KBM-7 (cell line): ENCODE results near the gene TCEAL3.
A peak's percentile ranks its signal among the peaks of the same experiment; 100 is the strongest.
"Not testable (repeated sequence)": the region's sequence is repeated elsewhere in the genome, so short reads cannot be mapped to it uniquely, and the experiment has no call there.

Experiments
- DNase-seq: peaks from one replicate; pipeline ENCODE4 v3.0.0-alpha.2; 2015
- in situ Hi-C: fragments of 300-500 bp; cut with MboI; formaldehyde crosslinking; loops from 2 replicates; pipeline ENCODE4 v1.14.3; 2020; ENCODE audit warnings: low sequenced_read_pairs, low pct_unique_long_range_greater_than_20kb, mixed read lengths

TCEAL3 gene

DNA sequence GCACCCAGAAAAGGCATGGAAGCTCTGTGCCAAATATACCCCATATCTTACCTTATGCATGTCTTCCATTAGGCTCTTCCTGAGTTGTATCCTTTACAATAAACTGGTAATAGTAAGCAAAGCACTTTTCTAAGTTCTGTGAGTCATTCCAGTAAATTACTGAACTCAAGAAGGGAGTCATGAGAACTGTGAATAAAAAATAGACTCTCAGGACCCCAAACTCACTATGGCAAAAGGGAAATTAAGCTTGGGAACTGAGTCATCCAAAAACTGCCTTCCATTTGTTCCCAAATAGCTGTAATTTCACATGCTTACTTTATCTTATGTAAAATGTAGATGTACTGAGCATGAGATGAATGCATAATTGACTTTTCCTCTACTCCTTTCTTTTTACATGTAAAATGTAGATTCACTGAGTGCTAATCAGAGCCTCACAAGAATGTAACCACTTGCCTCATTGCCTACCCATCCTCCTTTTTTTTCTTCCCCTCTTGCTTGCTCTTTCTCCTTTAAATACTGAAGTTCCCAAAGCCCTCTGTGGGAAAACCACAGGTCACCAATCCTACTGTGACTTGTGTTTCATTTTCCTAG is 8.1 kb downstream of the TCEAL3 start:
- no peak for DNase-seq
- in situ Hi-C loops = no loop called here

- DNase-seq = no peak
- in situ Hi-C loops = no loop called here
These were observed 9.0 kb downstream of the TCEAL3 start for GRCh38 chrX:103616676-103617186.

GRCh38 chrX:103624111-103624510 is 16.3 kb downstream of the TCEAL3 start:
- no peak for DNase-seq
- in situ Hi-C loops = no loop called here

DNA sequence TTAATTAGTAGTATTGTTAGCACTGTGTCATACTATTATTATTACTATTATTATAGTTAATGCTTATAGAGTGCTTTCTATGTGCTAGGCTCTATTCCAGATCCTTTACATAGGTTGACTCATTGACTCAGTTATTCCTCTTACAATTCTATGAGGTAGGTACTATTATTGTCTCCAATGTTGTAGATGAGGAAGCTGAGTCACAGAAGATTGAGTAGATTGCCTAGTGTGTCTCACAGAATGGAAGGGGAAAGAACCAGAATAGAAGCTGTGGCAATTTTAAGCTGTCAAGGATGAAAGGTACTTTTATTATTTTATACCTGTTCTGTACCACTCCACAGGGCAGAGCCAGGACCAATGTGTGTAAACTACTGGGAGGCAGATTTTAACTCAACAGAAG is 19.1 kb downstream of the TCEAL3 start:
- in situ Hi-C loops = no loop called here

DNA sequence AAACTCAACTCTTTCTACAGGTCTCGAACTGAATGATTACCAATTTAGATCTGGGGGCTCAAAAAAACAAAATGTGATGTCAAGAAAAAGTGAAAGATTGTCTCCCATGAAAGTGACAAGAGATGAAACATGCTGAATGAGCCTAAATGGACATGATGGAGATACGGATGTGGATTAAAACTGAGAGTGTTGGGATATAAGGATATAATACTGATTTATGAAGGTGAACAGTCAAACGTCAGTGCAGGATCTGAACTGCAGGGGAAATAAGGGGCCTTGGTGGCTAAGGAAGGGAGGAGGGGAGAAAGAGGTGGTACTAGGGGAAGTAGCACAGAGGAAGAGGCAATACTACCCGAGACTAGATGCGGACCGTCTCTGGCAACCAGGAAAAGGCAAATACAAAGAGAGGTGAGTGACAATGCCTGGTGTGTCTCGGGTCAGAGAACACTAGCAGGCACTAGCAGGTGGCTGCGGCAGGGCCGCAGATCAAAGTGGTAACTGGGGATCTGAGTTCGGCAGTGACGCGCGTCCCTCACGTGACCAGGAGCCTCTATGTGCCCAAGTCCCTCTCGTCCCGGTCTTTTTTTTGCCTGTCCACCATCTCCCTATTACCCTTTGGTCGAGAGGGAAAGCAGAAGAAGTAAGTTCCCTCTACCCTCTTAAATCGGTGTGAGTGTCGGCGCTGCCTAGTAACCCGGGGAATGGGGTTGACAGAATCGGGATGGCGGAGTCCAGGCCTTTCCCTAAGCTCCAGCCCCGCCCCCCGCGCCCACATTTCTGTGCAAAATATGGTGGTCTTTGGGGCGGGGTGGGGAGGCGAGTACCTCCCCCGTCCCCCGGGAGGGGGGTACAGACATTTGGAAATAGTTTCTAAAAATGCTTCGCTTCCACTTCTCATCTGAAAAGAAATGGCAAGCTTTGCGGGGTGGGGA is 20.9 kb downstream of the TCEAL3 start, which contains the start of gene TCEAL1:
TCEAL1 (plus strand) TSS at position 590 of the 932 bp plus-strand sequence. CDS start 942 bp downstream, outside the sequence.
- in situ Hi-C loops = no loop called here
- peak; percentile 66 for DNase-seq

More for the DNA sequence above, 19.1 kb downstream of the TCEAL3 start:
- no peak for DNase-seq

DNA sequence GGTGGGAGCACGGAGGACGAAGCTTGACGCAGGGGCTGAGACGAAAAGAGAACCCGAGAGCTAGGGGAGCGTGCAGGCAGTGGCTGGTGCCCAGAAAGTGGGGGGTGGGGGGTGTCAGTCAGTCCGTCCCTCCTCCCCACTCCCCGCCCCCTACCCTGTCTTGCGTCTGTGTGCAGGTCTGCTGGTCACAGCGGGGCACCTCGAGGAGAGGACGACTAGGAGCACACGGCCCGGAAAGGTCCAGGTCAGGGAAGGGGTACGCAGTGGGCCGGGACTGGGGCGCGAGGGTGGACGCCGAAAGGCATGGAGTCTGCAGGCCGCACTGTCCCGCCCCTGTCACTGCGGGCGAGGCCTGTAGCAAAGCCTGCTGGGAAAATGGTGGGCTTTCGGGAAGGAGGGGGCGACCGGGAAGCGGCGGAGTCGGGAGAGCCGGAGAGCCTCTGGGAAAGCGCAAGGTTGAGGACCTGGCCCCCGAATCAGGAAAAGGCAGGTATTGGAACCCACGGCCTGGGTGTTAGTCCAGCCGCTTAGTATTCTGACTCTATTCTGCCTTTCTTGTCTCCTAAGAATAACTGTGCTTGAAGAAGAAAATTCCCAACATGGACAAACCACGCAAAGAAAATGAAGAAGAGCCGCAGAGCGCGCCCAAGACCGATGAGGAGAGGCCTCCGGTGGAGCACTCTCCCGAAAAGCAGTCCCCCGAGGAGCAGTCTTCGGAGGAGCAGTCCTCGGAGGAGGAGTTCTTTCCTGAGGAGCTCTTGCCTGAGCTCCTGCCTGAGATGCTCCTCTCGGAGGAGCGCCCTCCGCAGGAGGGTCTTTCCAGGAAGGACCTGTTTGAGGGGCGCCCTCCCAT is 21.8 kb downstream of the TCEAL3 start:
- in situ Hi-C loops = no loop called here
- DNase-seq = peak; percentile 68

- in situ Hi-C loops = no loop called here
- DNase-seq = no peak
These were observed 22.4 kb downstream of the TCEAL3 start for GRCh38 chrX:103630171-103630511.

GRCh38 chrX:103631145-103631544 is 23.4 kb downstream of the TCEAL3 start:
- no peak for DNase-seq
- in situ Hi-C loops = no loop called here

DNA sequence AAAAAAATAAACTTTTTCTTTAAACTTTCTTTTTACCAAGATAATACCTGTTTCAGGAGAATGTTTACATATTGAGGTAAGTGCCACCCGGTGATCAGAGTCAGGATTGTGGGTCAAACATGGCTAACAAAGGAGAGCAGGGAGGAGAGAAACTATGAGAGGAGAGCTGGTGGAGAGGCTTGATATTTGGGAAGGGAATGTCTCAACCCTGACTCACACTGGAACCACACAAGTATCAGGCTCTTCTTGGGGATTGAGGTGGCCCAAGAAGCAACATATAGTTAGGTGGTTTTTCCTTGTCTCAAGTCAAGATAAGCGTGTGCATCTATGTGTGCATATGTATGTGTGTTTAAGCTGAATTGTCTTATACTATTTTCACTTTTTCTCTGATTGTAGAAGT is 27.7 kb downstream of the TCEAL3 start:
- in situ Hi-C loops = no loop called here
- no peak for DNase-seq

DNA sequence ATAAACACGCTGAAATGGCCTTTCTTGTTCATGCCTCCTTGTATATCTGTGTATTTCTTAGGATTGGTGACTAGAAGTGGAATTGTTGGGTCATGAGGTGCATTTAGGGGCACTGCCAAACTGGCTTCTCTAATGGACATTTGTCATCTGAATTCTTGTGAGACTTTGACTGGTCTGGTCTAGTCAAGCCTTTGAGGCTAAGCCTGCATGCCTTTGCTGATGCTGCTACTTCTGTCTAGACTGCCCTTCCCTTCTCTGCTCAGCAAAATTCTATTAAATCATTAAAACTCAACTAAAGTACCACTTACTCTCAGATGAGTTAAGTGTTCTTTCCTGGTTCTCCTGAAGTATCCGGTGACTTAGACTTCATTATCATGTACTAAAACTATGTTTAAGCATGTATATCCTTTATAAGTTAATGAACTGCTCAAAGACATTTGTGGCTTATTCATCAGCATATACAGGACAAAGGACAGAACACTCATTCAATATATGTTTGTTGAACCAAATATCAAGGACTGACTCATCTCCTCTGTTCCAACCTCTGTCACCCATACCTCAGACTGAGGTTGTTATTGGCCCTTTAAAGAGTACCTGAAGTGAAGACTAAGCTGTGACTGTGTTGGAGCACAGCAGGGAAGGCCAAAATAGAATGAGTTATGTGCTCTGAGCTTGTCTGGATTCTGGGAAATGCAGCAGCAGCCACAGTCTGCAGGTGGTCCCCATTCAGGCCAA is 30.0 kb downstream of the TCEAL3 start:
- no peak for DNase-seq
- in situ Hi-C loops = no loop called here

GRCh38 chrX:103638479-103639346 is 30.9 kb downstream of the TCEAL3 start:
- DNase-seq, in situ Hi-C loops: not testable (repeated sequence)

DNA sequence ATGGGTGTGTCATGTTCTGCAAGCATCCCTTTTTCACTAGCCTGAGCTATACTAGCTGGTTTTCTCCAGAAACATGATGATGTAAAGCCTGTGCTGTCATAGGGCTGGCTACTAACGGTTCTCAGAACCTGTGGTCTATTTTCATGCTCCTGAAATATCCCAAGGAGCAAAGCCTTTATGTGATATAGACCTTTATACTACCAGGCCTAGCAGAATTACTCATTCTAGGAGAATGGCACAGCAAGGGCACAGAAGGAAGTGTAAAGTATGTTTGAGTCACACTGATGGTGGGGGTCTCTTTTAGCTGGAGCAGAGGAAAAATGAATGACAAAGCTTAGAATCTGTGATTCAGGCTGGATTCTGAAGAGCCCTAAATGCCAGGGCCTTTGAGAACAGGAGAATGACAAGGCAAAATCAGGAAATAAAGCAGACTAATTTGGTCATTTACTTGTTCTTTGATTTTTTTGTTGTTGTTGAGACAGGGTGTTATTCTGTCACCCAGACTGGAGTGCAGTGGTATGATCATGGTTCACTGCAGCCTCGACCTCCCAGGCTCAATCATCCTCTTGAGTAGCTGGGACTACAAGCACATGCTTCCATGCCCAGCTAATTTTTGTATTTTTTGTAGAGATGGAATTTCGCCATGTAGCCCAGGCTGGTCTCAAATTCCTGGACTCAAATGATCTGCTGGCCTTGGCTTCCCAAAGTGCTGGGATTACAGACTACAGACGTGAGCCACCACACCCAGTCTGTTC is 32.8 kb downstream of the TCEAL3 start:
- in situ Hi-C loops = no loop called here

GRCh38 chrX:103644125-103644524 is 36.4 kb downstream of the TCEAL3 start:
- in situ Hi-C loops = no loop called here
- DNase-seq = no peak

More for the DNA sequence above, 32.8 kb downstream of the TCEAL3 start:
- no peak for DNase-seq

DNA sequence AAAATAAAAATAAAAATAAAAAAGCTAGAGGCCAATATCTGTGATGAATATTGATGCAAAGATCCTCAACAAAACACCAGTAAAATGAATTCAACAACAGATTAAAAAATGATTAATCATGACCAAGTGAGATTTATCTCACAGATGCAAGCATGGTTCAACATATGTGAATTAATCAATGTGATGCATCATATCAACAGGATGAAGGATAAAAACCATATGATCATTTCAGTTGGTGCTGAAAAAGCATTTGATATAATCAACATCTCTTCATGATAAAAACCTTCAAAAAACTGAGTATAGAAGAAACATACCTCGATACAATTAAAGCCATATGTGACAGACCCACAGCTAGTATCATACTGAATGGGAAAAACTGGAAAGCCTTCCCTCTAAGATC is 39.9 kb downstream of the TCEAL3 start:
- in situ Hi-C loops = no loop called here
- DNase-seq = no peak

DNA sequence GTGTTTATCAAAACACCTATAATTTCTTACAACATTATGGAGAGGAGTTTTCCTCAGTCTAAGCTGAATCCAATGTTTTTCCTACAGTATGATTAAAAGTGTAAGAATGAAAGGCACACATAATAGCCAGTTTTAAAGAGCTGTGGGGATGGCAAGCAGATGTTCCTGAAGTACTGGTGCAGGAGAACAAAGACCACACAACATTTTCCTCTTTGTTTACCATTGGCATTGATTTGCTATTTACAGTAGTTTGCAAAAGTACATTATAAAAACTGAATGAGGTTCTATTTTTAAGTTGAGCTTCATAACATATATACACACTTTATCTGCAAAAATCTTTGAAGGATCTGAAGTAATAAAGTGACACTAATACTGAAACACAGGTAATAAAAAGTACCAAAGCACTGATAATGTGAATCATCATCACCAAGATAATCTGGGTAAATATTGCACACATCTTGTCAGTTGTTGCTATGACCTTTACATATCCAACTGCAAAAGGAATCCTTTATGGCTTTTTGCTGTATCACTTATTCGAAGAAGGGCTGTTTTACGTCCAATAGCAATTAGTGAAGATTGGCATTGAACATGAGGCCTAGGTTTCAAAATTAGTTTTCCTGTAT is 43.5 kb downstream of the TCEAL3 start:
- DNase-seq = no peak
- in situ Hi-C loops = no loop called here

GRCh38 chrX:103655230-103656000 is 47.7 kb downstream of the TCEAL3 start:
- in situ Hi-C loops, DNase-seq: not testable (repeated sequence)
